ENCODE results near the gene MT1E. TPM values are rescaled to one million over a fixed set of nuclear protein-coding genes. Genes with fewer than 3 reads are reported as not detected.

The MT1E gene
- total RNA-seq, 1 experiment from 2014 or later, result 25.9 TPM

DNA sequence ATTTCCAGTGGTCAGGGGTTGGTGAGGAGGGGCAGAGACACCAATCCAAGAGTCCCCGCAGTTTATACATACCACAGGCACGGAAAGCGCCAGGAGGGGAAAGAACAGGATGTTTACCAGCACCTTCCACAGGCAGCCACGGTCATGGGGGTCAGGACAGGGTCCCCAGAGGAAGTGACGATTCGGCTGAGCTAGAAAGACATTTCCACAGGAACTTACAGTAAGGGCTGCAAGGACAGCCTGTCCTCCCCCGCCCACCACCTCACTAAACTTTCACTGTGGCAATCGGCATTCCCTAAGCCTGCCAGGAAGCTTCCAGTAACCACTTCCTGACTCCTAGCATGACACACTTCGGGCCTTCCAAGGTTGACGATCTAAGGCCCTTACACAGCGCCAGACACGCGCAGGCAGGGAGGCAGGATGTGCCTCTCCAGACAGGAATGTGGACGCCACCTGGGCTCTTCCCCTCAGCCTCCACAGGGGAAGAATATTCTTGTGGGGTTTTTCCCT, 18.4 kb upstream of the MT1E start:
- no peak overlapping the region for H3K56ac ChIP-seq (ENCODE audit: insufficient read length, low read depth, low read length)
- no peak overlapping the region for H3K9ac ChIP-seq (ENCODE audit: extremely low read depth, insufficient read length, low read length)
- no peak overlapping the region for H2AFZ ChIP-seq (ENCODE audit: low read length)
- H3K18ac ChIP-seq (ENCODE audit: insufficient read length, low read depth, low read length), result no peak overlapping the region
- no peaks in the 10 kb centered on the region for H3K79me2 ChIP-seq (ENCODE audit: insufficient read depth, low read length)
- DNase-seq, result no peak
- H3K23me2 ChIP-seq (ENCODE audit: insufficient read length, low read depth, low read length, poor library complexity, severe bottlenecking), result peaks cover 8% of the 10 kb centered on the region
- H4K20me1 ChIP-seq (ENCODE audit: control insufficient read depth, insufficient read depth, insufficient read length), result no peaks in the 10 kb centered on the region
- H3T11ph ChIP-seq (ENCODE audit: low read length), result no peak overlapping the region
- H3K27ac ChIP-seq (ENCODE audit: insufficient read length, low read depth, low read length), result no peak overlapping the region
- Mint-ChIP-seq H3K9me3 (no peaks in the 10 kb centered on the region), H3K4me1 (peaks cover 29 to 35% of the 10 kb centered on the region in 2 experiments), H3K27me3 (ENCODE audit: low read depth) (peaks cover 80% of the 10 kb centered on the region), H3K27ac (no peak overlapping the region), H3K4me3 (no peak overlapping the region; a peak in 1 of 5 replicates), H3K36me3 (ENCODE audit: insufficient read depth in 1 of 3, low read depth in 3 of 3) (no peaks in the 10 kb centered on the region)
- H4K91ac ChIP-seq (ENCODE audit: insufficient read length, low read depth, low read length), result no peak overlapping the region
- H2BK5ac ChIP-seq (ENCODE audit: insufficient read length, low read length), result no peak overlapping the region
- peaks cover 6% of the 10 kb centered on the region; the same call in 1 of the 2 replicates for H3K4me1 ChIP-seq (ENCODE audit: insufficient read depth, low read length)
- no peaks in the 10 kb centered on the region for H3K9me3 ChIP-seq (ENCODE audit: control insufficient read depth, low read depth, low read length)
- H2AK5ac ChIP-seq (ENCODE audit: insufficient read length, low read length), result no peak overlapping the region
- no peak overlapping the region for H3K4ac ChIP-seq (ENCODE audit: low read depth, low read length)
- H2BK15ac ChIP-seq (ENCODE audit: low read depth, low read length), result no peak overlapping the region
- no peaks in the 10 kb centered on the region for H3K79me1 ChIP-seq (ENCODE audit: insufficient read depth, low read depth, low read length, poor library complexity, severe bottlenecking)
- no peak overlapping the region for H2BK20ac ChIP-seq (ENCODE audit: low read depth, low read length, poor library complexity, severe bottlenecking)
- no peak overlapping the region for H4K8ac ChIP-seq (replicated peaks; ENCODE audit: insufficient read length, low read depth, low read length)
- no CpG with 5 or more reads among the region's 14 CpGs for WGBS (ENCODE audit: extremely low coverage, insufficient read length, low lambda C conversion rate)
- no peak overlapping the region for H2BK12ac ChIP-seq (ENCODE audit: insufficient read length, low read depth, low read length)
- no peak for TF ChIP-seq CTCF (conservative IDR thresholded peaks at IDR 0.05)
- no peak overlapping the region for H3K23ac ChIP-seq (ENCODE audit: insufficient read length, low read depth, low read length)
- H3K14ac ChIP-seq (ENCODE audit: insufficient read depth, low read length), result no peak overlapping the region
- no peak overlapping the region for H4K5ac ChIP-seq (ENCODE audit: insufficient read length, low read depth, low read length)
- peaks cover 21% of the 10 kb centered on the region; the same call in 1 of the 2 replicates for H3K27me3 ChIP-seq (ENCODE audit: insufficient read depth, low read length)
- no peak overlapping the region for H3K4me2 ChIP-seq (ENCODE audit: insufficient read depth, insufficient read length, low read length)
- H2BK120ac ChIP-seq (ENCODE audit: low read depth, low read length, poor library complexity, severe bottlenecking), result no peak overlapping the region

All from H9 (cell line).